Ovary (tissue), 9 donors: Measurements from ENCODE around the gene SPEG. TPM values are rescaled to one million over a fixed set of nuclear protein-coding genes. Genes with fewer than 3 reads are reported as not detected.

Experiments used
- DNase-seq, 5 donors: peaks; one replicate each; pipeline ENCODE4 v3.0.0-alpha.2; 2019 to 2020
- H3K27ac ChIP-seq, 2 donors: fragments of 200-600 bp; one replicate each; pipeline versions ENCODE4 v1.5.1 to v1.8.0; 2019 to 2022
- H3K27me3 ChIP-seq: fragments of 200-600 bp; one replicate; pipeline ENCODE4 v1.8.0; 2022
- H3K36me3 ChIP-seq: fragments of 200-600 bp; sonication (generic); one replicate; pipeline ENCODE4 v1.5.1; 2019
- H3K4me1 ChIP-seq: one replicate; pipeline ENCODE4 v1.8.1; 2013; ENCODE audit warnings: mild to moderate bottlenecking, moderate library complexity; ENCODE audit not compliant: insufficient read depth
- H3K4me3 ChIP-seq: fragments of 200-600 bp; sonication (generic); one replicate; pipeline ENCODE4 v1.5.1; 2017
- H3K9me3 ChIP-seq, 2 donors: fragments of 200-600 bp in 1 of 2; sonication (generic) in 1 of 2; one replicate each; pipeline versions ENCODE4 v1.5.1 to v1.8.1; 2013 to 2019; ENCODE audit warnings: mild to moderate bottlenecking in 1 of 2, moderate library complexity in 1 of 2
- CTCF ChIP-seq, 3 donors: fragments of 450-650 bp in 2 of 3; fragments of 200-600 bp in 1 of 3; IDR thresholded peaks; one replicate each; pipeline versions ENCODE4 v1.5.1 to v1.8.0; 2016 to 2022; ENCODE audit warnings: antibody characterized with exemption in 3 of 3, mild to moderate bottlenecking in 1 of 3
- EP300 ChIP-seq: sonication (generic); formaldehyde crosslinking; IDR thresholded peaks from one replicate; pipeline ENCODE4 v1.6.1; 2017; ENCODE audit warnings: antibody characterized with exemption
- POLR2A ChIP-seq: fragments of 450-650 bp; IDR thresholded peaks from one replicate; pipeline ENCODE4 v1.6.1; 2017; ENCODE audit warnings: antibody characterized with exemption, mild to moderate bottlenecking, moderate library complexity
- WGBS, 3 donors: extraction: QIAGEN DNeasy Blood & Tissue Kit in 1 of 3; methylation state at CpG; one replicate each; pipeline versions ENCODE4 v1.1.5 to v1.1.7; 2013 to 2017; 5-methylcytosine and 5-hydroxymethylcytosine counted together
- intact Hi-C, 4 donors: fragments of 100-400 bp; cut with DNase I; formaldehyde crosslinking; loops; one replicate each; pipeline versions ENCODE4 v1.11.0 to v1.15.1; 2022 to 2023
- polyA plus RNA-seq, 2 donors: library from polyadenylated mRNA; stranded (reverse); fragments of 200-250 nt in 1 of 2; fragments of 350-450 nt in 1 of 2; fragmentation: Illumina TruSeq in 1 of 2; extraction: RNeasy Lipid Tissue Mini Kit (QIAGEN cat#74804) in 1 of 2; gene quantifications; one replicate each; pipeline ENCODE4 v1.2.3, GENCODE V29; 2013 to 2014
- total RNA-seq, 7 donors: library from RNA; depleted of rRNA in 2 of 7; stranded (reverse); fragments of >200 nt in 2 of 7; fragmentation: NEBNext Ultra II Directional in 3 of 7; extraction: Animal tissue kit (Norgen Biotek cat#: 25700) in 3 of 7; gene quantifications; one replicate each; pipeline versions ENCODE4 v1.1.0 to v1.2.4, GENCODE V29; 2016 to 2023
- donor health status: DM: no; HTN: no; CAD: no; lungs with moderate emphysema.
- donor health status: DM: no; HTN: no; CAD: no.
- donor health status: Bipolar disorder and iron deficiency.
- donor health status: DM: yes; HTN: yes; CAD: no.
- donor health status: DM: no; HTN: no; CAD: no.
- donor health status: DM: yes; HTN: yes; CAD: no.

SPEG gene
- total and polyA plus RNA-seq, 9 donors: 9.9 to 79.7 (median 29.6) TPM

- no peak overlapping the region for H3K27ac ChIP-seq
- H3K36me3 ChIP-seq: no peaks in the 10 kb centered on the region
- DNase-seq: no peak
- H3K27me3 ChIP-seq: no peaks in the 10 kb centered on the region
- no peaks in the 10 kb centered on the region for H3K9me3 ChIP-seq
- TF ChIP-seq CTCF (IDR thresholded peaks at IDR 0.05) (no peak), EP300 (no peak), POLR2A (no peak)
- H3K4me1 ChIP-seq: peaks cover 2% of the 10 kb centered on the region
- no peak overlapping the region for H3K4me3 ChIP-seq
- intact Hi-C loops: loop anchor here in 3 of 4 donors (1.0 to 5.0 kb wide), 4 partner anchors 123 to 288 kb away; no protein-coding TSS in a partner anchor
- WGBS, 3 donors: 93 to 94% (median 94%) methylated on average over 9 of the region's 9 CpGs
Measured at GRCh38 chr2:219403861-219404260, 30.8 kb upstream of the SPEG start.

- H3K4me1 ChIP-seq: peaks cover 2% of the 10 kb centered on the region
- 72 to 76% (median 74%) methylated on average over 10 of the region's 10 CpGs for WGBS, 3 donors
- H3K27me3 ChIP-seq: no peaks in the 10 kb centered on the region
- no peak overlapping the region for H3K4me3 ChIP-seq
- no peak overlapping the region for H3K27ac ChIP-seq
- intact Hi-C loops: loop anchor here in 3 of 4 donors (2.0 to 5.0 kb wide), 3 partner anchors 122 to 288 kb away; no protein-coding TSS in a partner anchor
- peak in 1 of 5 donors; percentile 37 for DNase-seq
- no peaks in the 10 kb centered on the region for H3K9me3 ChIP-seq
- TF ChIP-seq CTCF (IDR thresholded peaks at IDR 0.05) (no peak), POLR2A (no peak), EP300 (no peak)
- no peaks in the 10 kb centered on the region for H3K36me3 ChIP-seq
Measured at GRCh38 chr2:219404291-219404910, 30.2 kb upstream of the SPEG start.

DNA sequence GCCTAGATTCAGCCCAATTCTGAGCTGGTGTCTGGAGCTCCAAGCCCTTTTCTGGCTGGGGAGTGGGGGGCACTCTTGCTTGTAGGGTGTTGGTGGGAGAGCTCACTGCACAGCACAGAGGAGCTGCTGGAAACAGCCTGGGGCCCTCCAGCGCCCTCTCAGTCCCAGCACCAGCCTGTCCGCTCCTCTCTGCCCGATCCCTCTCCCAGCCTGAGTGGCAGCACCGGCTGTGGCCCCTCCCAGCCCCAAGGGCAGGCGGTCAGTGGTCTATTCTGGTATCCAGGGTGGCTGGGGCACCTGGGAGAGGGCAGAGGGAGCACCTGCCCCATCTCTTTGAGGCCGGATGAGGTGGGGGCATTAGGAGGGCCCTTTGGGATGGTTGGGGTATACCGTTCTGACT, 29.7 kb upstream of the SPEG start:
- TF ChIP-seq CTCF (IDR thresholded peaks at IDR 0.05) (no peak), EP300 (no peak), POLR2A (no peak)
- 76 to 87% (median 87%) methylated on average over 7 of the region's 7 CpGs for WGBS, 3 donors
- no peaks in the 10 kb centered on the region for H3K36me3 ChIP-seq
- no peaks in the 10 kb centered on the region for H3K27me3 ChIP-seq
- peak overlapping the region in 1 of 2 donors; percentile 45 for H3K27ac ChIP-seq
- peaks cover 2% of the 10 kb centered on the region for H3K4me1 ChIP-seq
- no peak overlapping the region for H3K4me3 ChIP-seq
- no peaks in the 10 kb centered on the region for H3K9me3 ChIP-seq
- peak in 1 of 5 donors; percentile 21 for DNase-seq
- intact Hi-C loops: loop anchor here (2.0 to 5.0 kb wide), 5 partner anchors 57 to 287 kb away; no protein-coding TSS in a partner anchor

DNA sequence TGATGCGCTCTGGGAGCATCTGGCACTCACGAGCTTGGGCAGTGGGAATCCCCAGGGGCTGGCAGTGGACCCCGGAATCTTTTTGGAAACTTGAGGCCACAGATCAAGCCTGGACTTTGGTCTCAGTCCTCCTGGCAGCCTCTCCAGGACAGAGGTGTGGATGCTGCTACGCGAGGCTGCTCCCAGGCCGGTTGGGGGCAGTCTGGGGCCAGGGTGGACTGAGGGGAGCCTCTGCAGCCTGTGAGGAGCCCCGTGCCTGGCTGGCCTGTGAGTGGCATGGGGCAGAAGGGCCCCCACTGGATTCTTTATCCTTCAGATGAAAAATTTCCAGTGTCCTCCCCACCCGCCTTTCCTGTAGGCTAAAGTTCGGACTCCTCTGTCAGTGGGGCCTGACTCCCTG, 29.2 kb upstream of the SPEG start:
- intact Hi-C loops: loop anchor here in 2 of 4 donors (2.0 to 5.0 kb wide), 3 partner anchors 57 to 122 kb away; no protein-coding TSS in a partner anchor
- peaks cover 2% of the 10 kb centered on the region for H3K4me1 ChIP-seq
- 80 to 84% (median 84%) methylated on average over 9 of the region's 9 CpGs for WGBS, 3 donors
- H3K4me3 ChIP-seq: no peak overlapping the region
- no peaks in the 10 kb centered on the region for H3K9me3 ChIP-seq
- no peak for DNase-seq
- peak overlapping the region in 1 of 2 donors; percentile 45 for H3K27ac ChIP-seq
- no peak for TF ChIP-seq EP300
- no peak for TF ChIP-seq POLR2A
- TF ChIP-seq CTCF (IDR thresholded peaks at IDR 0.05): no peak
- H3K36me3 ChIP-seq: no peaks in the 10 kb centered on the region
- H3K27me3 ChIP-seq: no peaks in the 10 kb centered on the region
